HFFc6 (cell line): ENCODE data around the gene GPAT2. TPM values are rescaled to one million over a fixed set of nuclear protein-coding genes. Genes with fewer than 3 reads are reported as not detected.

Source experiments
- total RNA-seq, 6 experiments: library from RNA; stranded (reverse); fragmentation: NEBNext Ultra II Directional; extraction: Animal tissue kit (Norgen Biotek cat#: 25700); gene quantifications; 2 replicates in 1 of 6; 3 replicates in 5 of 6; pipeline ENCODE4 v1.2.3, GENCODE V29; 2021

The GPAT2 gene
- total RNA-seq, 6 experiments from 2014 or later, result 3.1 to 44.6 (median 37.8) TPM

Other genes starting within 250 kb of the GPAT2 start
- gene ANKRD36C, start 43.1 kb downstream of the GPAT2 start, total RNA-seq, result 1 to 10 TPM; 5.9 to 8.9 (median 7.0) TPM
- gene ADRA2B, start 81.7 kb upstream of the GPAT2 start, total RNA-seq, result not detected
- under 1 TPM in 3 of 6 experiments, not detected in 3; 0.25 to 0.39 (median 0.31) TPM for gene ASTL, start 103.6 kb upstream of the GPAT2 start, total RNA-seq
- 10 to 100 TPM; 10.1 to 17.9 (median 11.5) TPM for gene DUSP2, start 110.5 kb upstream of the GPAT2 start, total RNA-seq
- gene STARD7, start 173.9 kb upstream of the GPAT2 start, total RNA-seq, result 100 to 1,000 TPM; 167 to 195 (median 180) TPM
- 10 to 100 TPM; 57.6 to 84.6 (median 71.1) TPM for gene TMEM127, start 231.1 kb upstream of the GPAT2 start, total RNA-seq
- gene CIAO1, start 231.3 kb upstream of the GPAT2 start, total RNA-seq, result 10 to 100 TPM; 54.9 to 71.4 (median 60.4) TPM